HepG2 (cell line): ENCODE measurements around the gene CNTD1. TPM values are rescaled to one million over a fixed set of nuclear protein-coding genes. Genes with fewer than 3 reads are reported as not detected.

ENCODE experiments used
- AHDC1 ChIP-seq: sonication (generic); formaldehyde crosslinking; IDR thresholded peaks from 2 replicates; pipeline ENCODE4 v1.5.1; 2020; ENCODE audit warnings: mild to moderate bottlenecking, missing genetic modification reagents, borderline replicate concordance
- ARID5B ChIP-seq: IDR thresholded peaks from 2 replicates; pipeline ENCODE4 v1.4.0; 2020; ENCODE audit warnings: mild to moderate bottlenecking, missing genetic modification reagents
- CENPX ChIP-seq: sonication (generic); formaldehyde crosslinking; IDR thresholded peaks from 2 replicates; pipeline ENCODE4 v1.9.0; 2021; ENCODE audit warnings: mild to moderate bottlenecking, missing genetic modification reagents, moderate library complexity
- GRHL1 ChIP-seq: sonication (generic); formaldehyde crosslinking; conservative IDR thresholded peaks from 2 replicates; pipeline ENCODE4 v1.8.0; 2022; ENCODE audit warnings: missing genetic modification reagents
- MED1 ChIP-seq: sonication (generic); formaldehyde crosslinking; IDR thresholded peaks from 2 replicates; pipeline ENCODE4 v1.4.0; 2020; ENCODE audit warnings: missing genetic modification reagents
- MTF2 ChIP-seq: sonication (generic); formaldehyde crosslinking; IDR thresholded peaks from 2 replicates; pipeline ENCODE4 v1.5.0; 2020; ENCODE audit warnings: missing genetic modification reagents, borderline replicate concordance
- NFYC ChIP-seq: IDR thresholded peaks from 2 replicates; pipeline ENCODE4 v1.6.1; 2016; ENCODE audit warnings: missing genetic modification reagents, missing compliant biosample characterization
- SIX1 ChIP-seq: sonication (generic); formaldehyde crosslinking; IDR thresholded peaks from 2 replicates; pipeline ENCODE4 v1.4.0; 2020; ENCODE audit warnings: missing genetic modification reagents, borderline replicate concordance
- SNAI1 ChIP-seq: sonication (generic); formaldehyde crosslinking; IDR thresholded peaks from 2 replicates; pipeline ENCODE4 v1.5.0; 2020; ENCODE audit warnings: mild to moderate bottlenecking, missing genetic modification reagents, borderline replicate concordance
- TERF1 ChIP-seq: sonication (generic); formaldehyde crosslinking; IDR thresholded peaks from 2 replicates; pipeline ENCODE4 v1.8.0; 2022; ENCODE audit warnings: mild to moderate bottlenecking, missing genetic modification reagents, moderate library complexity
- ZIK1 ChIP-seq: sonication (generic); formaldehyde crosslinking; IDR thresholded peaks from 2 replicates; pipeline ENCODE4 v1.5.0; 2020; ENCODE audit warnings: mild to moderate bottlenecking, low read depth, missing genetic modification reagents, borderline replicate concordance
- ZMYM4 ChIP-seq: sonication (generic); formaldehyde crosslinking; IDR thresholded peaks from 2 replicates; pipeline ENCODE4 v1.8.1; 2023; ENCODE audit warnings: mild to moderate bottlenecking, missing genetic modification reagents
- ZNF329 ChIP-seq: sonication (generic); formaldehyde crosslinking; IDR thresholded peaks from 2 replicates; pipeline ENCODE4 v1.9.0; 2021; ENCODE audit warnings: low read depth, mild to moderate bottlenecking, missing genetic modification reagents
- ZNF569 ChIP-seq: sonication (generic); formaldehyde crosslinking; IDR thresholded peaks from 2 replicates; pipeline ENCODE4 v1.5.0; 2020; ENCODE audit warnings: mild to moderate bottlenecking, missing genetic modification reagents, moderate library complexity, borderline replicate concordance
- polyA plus RNA-seq, 8 experiments: library from polyadenylated mRNA; depleted of rRNA in 3 of 8; stranded (reverse) in 7 of 8; unstranded in 1 of 8; fragments of >200 nt; fragmentation: Illumina TruSeq in 4 of 8; extraction: Trizol in 4 of 8; gene quantifications; 2 replicates each; pipeline versions ENCODE4 v1.2.1 to v1.2.3, GENCODE V29; 2011 to 2016; ENCODE audit warnings: low read depth in 4 of 8, missing spikeins in 1 of 8, mixed read lengths in 1 of 8; ENCODE audit not compliant: insufficient read depth in 1 of 8
- total RNA-seq, 5 experiments: library from RNA; depleted of rRNA; stranded (reverse); fragments of >200 nt; fragmentation: Illumina TruSeq; extraction: Trizol; gene quantifications; 2 replicates each; pipeline ENCODE4 v1.2.3, GENCODE V29; 2016; ENCODE audit warnings: low read depth in 1 of 5

The CNTD1 gene
- total and polyA plus RNA-seq, 2 of the 13 experiments (the other 11 are each of a cell fraction or from before 2014, with no cell fraction given), result 0.11 to 0.15 TPM

GRCh38 chr17:42798383-42799380 is at the start of gene CNTD1, which contains the start of gene COA3 (continued):
- no peak; the same call in 1 of the 2 replicates for TF ChIP-seq AHDC1 (CRISPR knock-in tag)
- peak; percentile 90; the same call in 1 of the 2 replicates for TF ChIP-seq ZIK1 (CRISPR knock-in tag)
- peak; percentile 93 for TF ChIP-seq NFYC (CRISPR knock-in tag)
- no peak for TF ChIP-seq GRHL1 (CRISPR knock-in tag)
- TF ChIP-seq ZNF329 (CRISPR knock-in tag), result peak; percentile 83; the same call in 1 of the 2 replicates
- TF ChIP-seq SNAI1 (CRISPR knock-in tag), result 0 out of 2 replicates have a peak, but pooled peaks have one; percentile 32
- peak; percentile 71 for TF ChIP-seq ARID5B
- TF ChIP-seq MED1 (CRISPR knock-in tag), result 0 out of 2 replicates have a peak, but pooled peaks have one; percentile 49
- TF ChIP-seq TERF1 (CRISPR knock-in tag), result no peak
- TF ChIP-seq SIX1 (CRISPR knock-in tag), result no peak
- no peak for TF ChIP-seq MTF2
- TF ChIP-seq ZMYM4, result peak; percentile 86
- TF ChIP-seq CENPX (CRISPR knock-in tag), result no peak
- no peak; the same call in 1 of the 2 replicates for TF ChIP-seq ZNF569
